CD4-positive, alpha-beta T cell treated with Interleukin-1 beta for 1 hour (primary cell): Measurements from ENCODE around the gene PDE1A.

ENCODE experiments used
- DNase-seq, 2 donors: peaks; one replicate each; pipeline ENCODE4 v3.0.0-alpha.2; 2020 to 2022

Gene PDE1A

GRCh38 chr2:182186132-182186735 lies 240.6 kb downstream of the PDE1A start:
- peak in 1 of 2 donors; percentile 32 for DNase-seq

- no peak for DNase-seq
Measured at GRCh38 chr2:182182436-182182835, 244.4 kb downstream of the PDE1A start.

GRCh38 chr2:182181381-182181780 lies 245.5 kb downstream of the PDE1A start:
- no peak for DNase-seq

- no peak for DNase-seq
Measured at GRCh38 chr2:182179176-182179575, 247.7 kb downstream of the PDE1A start.

- no peak for DNase-seq
Measured at GRCh38 chr2:182173944-182174622, 252.8 kb downstream of the PDE1A start.

- DNase-seq, result no peak
Measured at GRCh38 chr2:182170341-182170740, 256.5 kb downstream of the PDE1A start.

GRCh38 chr2:182167882-182168281 lies 259.0 kb downstream of the PDE1A start:
- no peak for DNase-seq

GRCh38 chr2:182166841-182167240 lies 260.0 kb downstream of the PDE1A start:
- DNase-seq, result no peak

- no peak for DNase-seq
Measured at GRCh38 chr2:182166406-182166805, 260.4 kb downstream of the PDE1A start.

- no peak for DNase-seq
Measured at GRCh38 chr2:182165202-182165601, 261.6 kb downstream of the PDE1A start.

GRCh38 chr2:182164686-182165085 lies 262.1 kb downstream of the PDE1A start:
- DNase-seq, result no peak

GRCh38 chr2:182163878-182164277 lies 263.0 kb downstream of the PDE1A start:
- no peak for DNase-seq

- DNase-seq, result no peak
Measured at GRCh38 chr2:182148344-182148743, 278.5 kb downstream of the PDE1A start.

- DNase-seq, result no peak
Measured at GRCh38 chr2:182144776-182145165, 282.1 kb downstream of the PDE1A start.

- DNase-seq, result no peak
Measured at GRCh38 chr2:182144041-182144775, 282.6 kb downstream of the PDE1A start.

GRCh38 chr2:182142062-182142461 lies 284.8 kb downstream of the PDE1A start:
- no peak for DNase-seq

- DNase-seq, result no peak
Measured at GRCh38 chr2:182134201-182134600, 292.6 kb downstream of the PDE1A start.

GRCh38 chr2:182133195-182133891 lies 293.5 kb downstream of the PDE1A start:
- DNase-seq, result no peak

GRCh38 chr2:182132605-182133004 lies 294.2 kb downstream of the PDE1A start:
- DNase-seq, result no peak

GRCh38 chr2:182128821-182129707 lies 297.8 kb downstream of the PDE1A start:
- DNase-seq, result no peak

GRCh38 chr2:182117196-182117595 lies 309.6 kb downstream of the PDE1A start:
- no peak for DNase-seq

GRCh38 chr2:182116774-182117173 lies 310.1 kb downstream of the PDE1A start:
- no peak for DNase-seq
